NOMO-1 treated with DMSO at 0.1 percent for 48 hours (cell line): ENCODE data around the gene MACROH2A2.
"Not testable (repeated sequence)": the region's sequence is repeated elsewhere in the genome, so short reads cannot be mapped to it uniquely, and the experiment has no call there.

Experiments
- DNase-seq: peaks from one replicate; lab custom pipeline; 2025; ENCODE audit not compliant: unreplicated experiment; lab: John Stamatoyannopoulos, UW

Gene MACROH2A2

DNA sequence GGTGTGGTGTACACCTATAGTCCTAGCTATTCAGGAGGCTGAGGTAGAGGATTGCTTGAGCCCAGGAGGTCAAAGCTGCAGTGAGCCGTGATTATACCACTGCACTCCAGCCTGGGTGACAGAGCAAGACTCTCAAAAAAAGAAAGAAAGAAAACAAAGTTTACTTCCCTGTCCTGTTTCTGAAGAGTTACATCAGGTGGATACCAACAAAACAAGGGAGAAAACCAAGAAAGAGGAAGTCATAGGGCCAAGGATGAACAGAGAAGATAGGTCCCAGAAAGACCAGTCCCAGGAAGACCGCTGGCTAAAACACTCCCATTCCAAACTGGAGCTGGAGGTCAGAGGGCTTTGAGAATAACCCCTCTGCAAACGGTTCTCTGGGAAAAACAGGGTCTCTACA, 13.5 kb downstream of the MACROH2A2 start:
- no peak for DNase-seq

DNA sequence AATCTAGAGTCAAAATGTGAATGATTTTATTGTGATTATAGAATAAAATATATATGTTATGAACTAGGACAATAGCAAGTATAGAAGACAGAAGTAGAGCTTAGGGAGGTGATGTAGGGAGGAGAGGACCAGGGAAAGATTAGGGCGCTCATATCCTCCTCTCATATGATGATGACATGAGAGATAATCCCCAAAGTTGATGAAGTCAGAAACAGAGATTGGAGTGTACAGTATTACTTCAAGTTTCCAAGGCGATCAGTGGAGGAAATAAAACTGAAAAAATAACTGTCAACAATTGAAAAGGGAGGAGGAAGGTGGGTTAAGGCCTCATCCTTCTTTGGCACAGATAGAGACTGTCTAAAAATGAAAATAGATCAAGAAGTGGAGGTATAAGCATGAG, 14.9 kb downstream of the MACROH2A2 start:
- DNase-seq = no peak

GRCh38 chr10:70068925-70069324, 16.3 kb downstream of the MACROH2A2 start:
- no peak for DNase-seq

GRCh38 chr10:70069346-70069745, 16.7 kb downstream of the MACROH2A2 start:
- DNase-seq = no peak

DNA sequence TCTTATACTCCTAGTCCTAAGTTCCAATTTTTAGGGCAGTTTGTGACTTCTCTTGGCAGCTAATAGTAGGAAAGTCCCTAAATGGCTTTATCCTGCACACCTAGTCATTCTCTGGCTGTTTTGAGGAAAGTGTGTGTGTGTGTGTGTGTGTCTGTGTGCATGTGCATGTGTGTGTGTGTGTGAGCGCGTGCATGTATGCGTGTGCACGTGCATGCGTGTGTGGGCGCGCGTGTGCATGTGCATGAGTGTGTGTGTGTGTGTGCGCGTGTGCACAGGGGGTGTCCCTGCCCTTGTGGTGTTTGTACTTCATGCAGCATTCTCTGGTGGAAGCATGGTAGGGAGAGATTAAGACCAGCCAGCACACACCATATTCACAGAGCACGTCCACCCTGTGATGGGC, 18.2 kb downstream of the MACROH2A2 start:
- no peak for DNase-seq

GRCh38 chr10:70074165-70074564, 21.5 kb downstream of the MACROH2A2 start:
- no peak for DNase-seq

DNA sequence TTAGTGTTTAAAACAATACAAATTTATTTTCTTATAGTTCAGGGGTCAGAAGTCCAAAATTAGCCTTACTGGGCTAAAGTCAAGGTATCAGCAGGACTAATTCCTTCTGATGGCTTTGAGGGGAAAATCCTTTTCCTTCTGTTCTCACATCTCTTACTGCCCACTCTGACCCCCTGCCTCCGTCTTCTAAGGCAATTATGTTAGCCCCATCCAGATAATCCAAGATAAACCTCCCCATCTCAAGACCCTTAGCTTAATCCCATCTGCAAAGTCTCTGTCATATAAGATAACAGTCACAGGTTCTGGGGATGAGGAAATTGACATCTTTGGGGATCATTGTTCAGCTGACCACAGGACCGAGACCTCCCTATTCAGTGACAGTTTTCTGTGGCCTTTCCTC, 22.3 kb downstream of the MACROH2A2 start:
- no peak for DNase-seq

- no peak for DNase-seq
Observed at GRCh38 chr10:70078329-70078728, 25.7 kb downstream of the MACROH2A2 start.

DNA sequence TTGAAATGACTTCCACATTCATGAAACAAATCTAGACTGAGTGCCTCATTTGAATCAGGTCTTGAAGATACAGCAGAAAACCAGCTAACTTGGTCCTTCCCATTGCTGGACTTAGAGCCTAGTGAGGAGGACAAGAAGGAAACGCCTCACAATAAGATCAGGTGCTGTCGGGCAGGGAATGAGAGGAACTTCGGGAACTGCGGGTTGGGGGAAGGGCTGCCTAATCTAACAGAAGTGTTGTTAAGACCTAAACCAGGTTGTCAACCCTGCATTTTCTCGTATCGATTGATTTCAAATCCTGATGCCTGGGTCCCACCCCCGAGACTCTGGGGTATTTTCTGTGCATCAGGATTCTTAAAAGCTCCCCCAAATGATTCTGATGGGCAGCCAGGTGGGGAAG, 26.3 kb downstream of the MACROH2A2 start:
- DNase-seq = no peak

- not testable (repeated sequence) for DNase-seq
Observed at GRCh38 chr10:70080789-70081188, 28.1 kb downstream of the MACROH2A2 start.

DNA sequence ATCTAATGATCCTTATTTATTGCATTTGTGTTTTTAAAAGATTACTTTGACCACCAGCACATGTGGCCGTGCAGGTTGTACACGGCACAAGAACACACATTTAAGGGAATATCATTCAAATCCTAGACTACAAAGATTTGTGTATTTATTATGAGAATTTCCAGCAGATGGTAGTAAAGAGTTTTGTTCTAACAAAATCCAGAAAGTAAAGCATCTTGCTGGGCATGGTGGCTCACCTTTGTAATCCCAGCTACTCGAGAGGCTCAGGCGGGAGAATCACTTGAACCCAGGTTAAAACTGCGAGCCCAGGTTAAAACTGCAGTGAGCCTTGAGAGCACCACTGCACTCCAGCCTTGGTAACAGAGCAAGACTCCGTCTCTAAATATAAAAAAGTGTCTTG, 31.5 kb downstream of the MACROH2A2 start:
- DNase-seq = no peak

DNA sequence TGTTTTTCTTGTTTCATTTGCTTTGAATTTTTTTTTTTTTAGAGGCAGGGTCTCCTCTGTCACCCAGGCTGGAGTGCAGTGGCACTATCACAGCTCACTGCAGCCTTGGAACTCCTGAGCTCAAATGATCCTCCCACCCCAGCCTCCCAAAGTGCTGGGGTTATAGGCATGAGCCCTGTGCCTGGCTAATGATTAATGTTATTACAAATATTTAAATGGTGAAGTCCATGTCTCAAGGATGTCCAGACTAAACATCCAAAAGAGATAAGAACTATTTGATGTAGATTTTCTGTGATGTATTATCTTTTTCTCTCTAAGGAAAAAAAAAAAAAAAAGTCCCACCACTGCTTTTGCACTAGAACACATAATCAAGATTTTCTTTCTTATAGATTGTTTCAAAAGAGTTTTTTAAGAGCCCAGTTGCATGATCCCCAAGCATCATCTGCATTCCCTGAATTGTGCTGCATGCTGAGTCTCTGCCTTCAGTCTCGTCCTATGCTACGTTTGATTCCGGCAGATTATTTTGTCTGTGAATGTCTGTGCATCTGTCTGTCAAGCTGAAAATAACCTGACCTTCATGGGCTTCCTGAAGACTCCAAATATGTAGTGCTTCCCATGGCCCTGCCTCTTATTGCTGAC, 33.4 kb downstream of the MACROH2A2 start:
- no peak for DNase-seq

DNA sequence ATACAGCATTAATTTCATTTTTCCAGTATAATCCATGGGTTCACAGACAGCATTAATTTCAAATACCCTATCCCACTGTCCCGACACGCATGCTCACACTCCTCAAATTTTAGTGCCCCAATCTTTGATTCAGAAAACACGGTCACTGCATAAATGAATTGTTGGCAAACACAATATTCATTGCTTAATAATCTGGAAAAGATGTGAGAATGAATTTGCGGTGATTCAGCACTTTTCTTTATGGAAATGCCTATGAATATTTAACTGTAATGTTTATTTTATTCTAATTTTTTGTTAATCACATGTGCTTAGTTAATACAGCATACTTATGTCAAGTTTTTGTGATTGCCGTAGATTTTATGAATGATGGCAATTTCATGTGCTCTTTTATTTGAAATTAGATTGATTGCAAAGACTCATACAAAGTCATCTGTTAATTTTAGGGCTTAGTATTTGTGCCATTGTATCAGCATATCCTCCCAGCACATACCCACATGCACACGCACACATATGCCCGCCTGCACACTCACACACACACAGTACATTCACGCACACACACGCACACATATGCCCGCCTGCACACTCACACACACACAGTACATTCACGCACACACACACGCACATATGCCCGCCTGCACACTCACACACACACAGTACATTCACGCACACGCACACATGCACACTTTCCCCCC, 35.1 kb downstream of the MACROH2A2 start:
- DNase-seq = no peak

GRCh38 chr10:70088308-70088698, 35.7 kb downstream of the MACROH2A2 start:
- no peak for DNase-seq

DNA sequence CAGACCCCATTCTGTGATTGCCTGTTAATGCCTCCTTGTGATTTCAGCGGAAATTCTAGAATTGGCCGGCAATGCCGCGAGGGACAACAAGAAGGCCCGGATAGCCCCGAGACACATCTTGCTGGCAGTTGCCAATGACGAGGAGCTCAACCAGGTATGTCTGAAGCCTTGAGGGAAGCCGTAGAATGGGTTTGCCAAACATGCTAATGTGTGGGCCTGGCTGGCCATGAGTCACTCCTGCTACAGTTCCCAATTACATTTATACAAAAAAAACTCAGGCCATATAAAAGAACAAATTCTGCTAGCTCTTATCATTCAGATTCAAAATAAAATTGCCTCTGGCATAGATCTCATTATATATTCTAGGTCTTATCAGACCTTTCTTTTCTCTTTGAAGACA, 37.4 kb downstream of the MACROH2A2 start:
- no peak for DNase-seq

- no peak for DNase-seq
Observed at GRCh38 chr10:70090951-70091350, 38.3 kb downstream of the MACROH2A2 start.

- DNase-seq = no peak
Observed at GRCh38 chr10:70092389-70092718, 39.7 kb downstream of the MACROH2A2 start.

DNA sequence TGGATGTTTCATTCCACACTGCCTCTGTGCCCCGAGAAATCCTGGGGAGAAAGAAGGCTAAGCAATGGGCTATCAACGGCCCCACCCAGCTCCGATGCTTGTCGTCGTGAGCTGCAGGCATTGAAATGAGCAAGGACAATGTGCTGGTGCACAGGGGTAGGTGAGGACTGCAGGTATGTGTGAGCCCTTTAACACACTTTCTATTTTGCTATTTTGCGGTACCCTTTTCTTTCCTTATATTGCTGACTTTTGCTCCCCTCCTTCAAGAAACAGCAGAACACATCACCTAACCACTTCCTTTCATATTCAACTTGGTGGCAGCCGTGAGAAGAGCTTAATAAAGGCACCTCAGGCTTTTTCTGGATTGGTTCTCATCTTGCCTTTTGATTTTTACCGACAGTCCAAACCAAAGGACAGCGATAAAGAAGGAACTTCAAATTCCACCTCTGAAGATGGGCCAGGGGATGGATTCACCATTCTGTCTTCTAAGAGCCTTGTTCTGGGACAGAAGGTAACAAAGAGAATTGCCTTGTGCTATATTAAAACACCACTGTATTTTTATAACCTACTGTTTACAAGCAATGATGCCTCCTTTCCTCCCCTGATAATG, 40.8 kb downstream of the MACROH2A2 start:
- no peak for DNase-seq

DNA sequence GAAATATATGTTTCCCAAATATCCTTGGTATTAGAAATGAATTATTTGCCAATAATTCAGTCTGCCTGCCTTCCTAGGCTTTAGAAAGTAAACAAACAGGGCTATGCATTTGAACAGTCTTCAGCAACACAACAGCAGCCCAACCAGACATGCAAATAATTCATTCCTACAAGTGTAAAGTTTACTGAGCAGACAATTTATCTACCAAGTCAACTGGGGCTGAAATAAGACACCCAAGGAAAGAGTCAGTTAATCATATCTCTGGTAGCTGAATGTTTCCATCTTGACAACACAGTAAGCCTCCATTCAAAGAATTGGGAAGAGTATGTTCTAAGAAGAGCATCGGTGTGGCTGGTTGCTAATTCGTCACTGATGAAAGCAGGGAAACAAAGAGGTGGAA, 41.6 kb downstream of the MACROH2A2 start:
- no peak for DNase-seq

GRCh38 chr10:70096016-70096704, 43.5 kb downstream of the MACROH2A2 start:
- DNase-seq = no peak

DNA sequence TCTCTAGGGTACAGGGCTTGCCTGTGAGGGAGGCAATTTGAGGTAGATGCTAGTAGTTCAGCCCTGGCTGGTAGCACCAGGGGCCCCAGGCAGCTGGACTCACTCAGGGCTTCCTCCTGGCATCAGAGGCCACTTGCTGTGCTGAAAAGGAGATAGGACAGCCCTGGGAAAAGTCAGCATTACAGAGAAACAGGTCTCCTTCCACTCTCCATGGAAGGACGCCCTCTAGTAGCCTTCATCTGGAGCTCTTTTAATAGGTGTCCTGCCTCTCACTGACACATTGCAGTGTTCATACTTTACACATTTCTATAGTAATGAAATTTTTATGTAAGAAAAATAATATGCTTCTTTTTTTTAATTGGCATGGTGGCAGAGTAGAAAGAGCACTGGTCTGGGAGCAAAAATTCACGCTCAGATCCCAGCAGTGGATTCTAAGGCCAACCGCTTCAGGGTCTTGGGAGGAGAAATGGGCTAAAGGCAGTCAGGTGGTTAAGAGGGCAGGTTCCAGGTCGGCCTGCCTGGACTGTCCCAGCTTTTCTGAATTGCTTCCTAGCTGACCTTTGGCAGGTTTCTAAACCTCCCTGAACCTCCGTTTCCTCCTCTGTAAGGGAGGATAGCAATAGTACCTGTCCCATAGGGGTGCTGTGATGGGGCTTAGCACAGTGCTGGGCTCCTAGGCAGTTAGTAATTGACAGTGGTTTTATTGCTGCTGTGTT, 44.2 kb downstream of the MACROH2A2 start:
- no peak for DNase-seq
